Lower leg skin (tissue), 3 donors: ENCODE results near the gene CST7.

Experiments used
- CTCF ChIP-seq, 3 donors: fragments of 450-650 bp; IDR thresholded peaks; one replicate each; pipeline ENCODE4 v1.5.1; 2016; ENCODE audit warnings: antibody characterized with exemption in 3 of 3, mild to moderate bottlenecking in 3 of 3, moderate library complexity in 2 of 3
- POLR2A ChIP-seq, 2 donors: fragments of 450-650 bp; IDR thresholded peaks; one replicate each; pipeline ENCODE4 v1.6.1; 2016 to 2017; ENCODE audit warnings: antibody characterized with exemption in 2 of 2, mild to moderate bottlenecking in 1 of 2, moderate library complexity in 1 of 2

GRCh38 chr20:24910461-24910860 is 38.6 kb upstream of the CST7 start:
- TF ChIP-seq CTCF (IDR thresholded peaks at IDR 0.05) (no peak), POLR2A (IDR thresholded peaks at IDR 0.05) (no peak)
